Panc1 (cell line): Measurements from ENCODE around the gene PUS1.

Experiments used
- CTCF ChIP-seq: fragments of 450-650 bp; IDR thresholded peaks from 2 replicates; pipeline ENCODE4 v1.5.1; 2017; ENCODE audit warnings: mild to moderate bottlenecking
- SIN3A ChIP-seq: IDR thresholded peaks from 2 replicates; pipeline ENCODE4 v1.6.1; 2012; ENCODE audit warnings: low read depth, mild to moderate bottlenecking, low read length, moderate library complexity, borderline replicate concordance; ENCODE audit not compliant: insufficient read depth
- TCF7L2 ChIP-seq: IDR thresholded peaks from 2 replicates; pipeline ENCODE4 v1.6.1; 2011; ENCODE audit warnings: mild to moderate bottlenecking, low read depth, low read length, inconsistent platforms

- TF ChIP-seq CTCF (no peak), SIN3A (no peak), TCF7L2 (no peak)
Measured at GRCh38 chr12:131917711-131918306, 11.3 kb upstream of the PUS1 start.
